Progenitor cell of endocrine pancreas (in vitro differentiated cells): ENCODE measurements around the gene STAC. TPM values are rescaled to one million over a fixed set of nuclear protein-coding genes. Genes with fewer than 3 reads are reported as not detected.

Source experiments
- DNase-seq: peaks from one replicate; pipeline ENCODE4 v3.0.0; 2021; ENCODE audit warnings: low spot score; ENCODE audit not compliant: unreplicated experiment
- H3K27ac Mint-ChIP-seq: 2 replicates; pipeline ENCODE4 v1.8.0; 2021; ENCODE audit warnings: mild to moderate bottlenecking, moderate library complexity, mixed read lengths
- H3K27me3 Mint-ChIP-seq: 2 replicates; pipeline ENCODE4 v1.8.0; 2021; ENCODE audit warnings: mixed read lengths
- H3K36me3 Mint-ChIP-seq: 2 replicates; pipeline ENCODE4 v1.8.0; 2022; ENCODE audit warnings: mixed read lengths; ENCODE audit not compliant: insufficient read depth
- H3K4me1 Mint-ChIP-seq: 2 replicates; pipeline ENCODE4 v1.8.0; 2021; ENCODE audit warnings: low read depth, mixed read lengths
- H3K4me3 Mint-ChIP-seq: 2 replicates; pipeline ENCODE4 v1.8.0; 2021; ENCODE audit warnings: low read depth, mild to moderate bottlenecking, moderate library complexity, mixed read lengths
- H3K9me3 Mint-ChIP-seq: 2 replicates; pipeline ENCODE4 v1.8.0; 2021; ENCODE audit warnings: low read depth, mixed read lengths
- total RNA-seq: library from RNA; stranded (reverse); gene quantifications from 2 replicates; pipeline ENCODE4 v1.2.1, GENCODE V29; 2021
- TF ChIP-seq, protein P1 (sequence below): fragments of 200-600 bp; sonication (generic); IDR thresholded peaks from one replicate; pipeline ENCODE4 v1.5.0; 2021; ENCODE audit warnings: antibody characterized with exemption, mild to moderate bottlenecking; ENCODE audit not compliant: unreplicated experiment

Gene STAC
- total RNA-seq, 1 donor from 2014 or later, result 1.2 TPM

DNA sequence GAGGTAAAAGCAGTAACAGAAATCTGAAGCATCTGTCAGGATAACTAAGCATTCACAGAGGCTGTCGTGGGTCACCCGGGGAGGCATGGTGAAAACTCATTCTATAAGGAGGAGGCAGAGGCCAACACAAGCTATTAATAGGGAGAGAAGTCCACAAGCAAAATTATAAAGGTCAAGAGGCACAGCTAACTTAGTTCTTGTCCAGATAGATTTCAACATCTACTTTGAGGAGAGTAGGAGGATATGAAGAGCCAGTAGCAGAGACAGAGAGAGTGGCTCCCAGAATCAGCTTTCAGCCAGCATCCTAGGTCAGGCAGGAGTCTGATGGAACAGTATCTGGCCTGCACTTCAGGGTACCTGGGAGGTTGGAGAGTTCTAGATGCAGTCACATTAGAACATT, 95.3 kb downstream of the STAC start:
- H3K27ac Mint-ChIP-seq, result no peak overlapping the region
- H3K36me3 Mint-ChIP-seq, result peaks cover 2% of the 10 kb centered on the region
- no peak overlapping the region for H3K4me3 Mint-ChIP-seq
- H3K9me3 Mint-ChIP-seq, result peaks cover 7% of the 10 kb centered on the region
- no peak for DNase-seq
- TF ChIP-seq, protein P1, sequence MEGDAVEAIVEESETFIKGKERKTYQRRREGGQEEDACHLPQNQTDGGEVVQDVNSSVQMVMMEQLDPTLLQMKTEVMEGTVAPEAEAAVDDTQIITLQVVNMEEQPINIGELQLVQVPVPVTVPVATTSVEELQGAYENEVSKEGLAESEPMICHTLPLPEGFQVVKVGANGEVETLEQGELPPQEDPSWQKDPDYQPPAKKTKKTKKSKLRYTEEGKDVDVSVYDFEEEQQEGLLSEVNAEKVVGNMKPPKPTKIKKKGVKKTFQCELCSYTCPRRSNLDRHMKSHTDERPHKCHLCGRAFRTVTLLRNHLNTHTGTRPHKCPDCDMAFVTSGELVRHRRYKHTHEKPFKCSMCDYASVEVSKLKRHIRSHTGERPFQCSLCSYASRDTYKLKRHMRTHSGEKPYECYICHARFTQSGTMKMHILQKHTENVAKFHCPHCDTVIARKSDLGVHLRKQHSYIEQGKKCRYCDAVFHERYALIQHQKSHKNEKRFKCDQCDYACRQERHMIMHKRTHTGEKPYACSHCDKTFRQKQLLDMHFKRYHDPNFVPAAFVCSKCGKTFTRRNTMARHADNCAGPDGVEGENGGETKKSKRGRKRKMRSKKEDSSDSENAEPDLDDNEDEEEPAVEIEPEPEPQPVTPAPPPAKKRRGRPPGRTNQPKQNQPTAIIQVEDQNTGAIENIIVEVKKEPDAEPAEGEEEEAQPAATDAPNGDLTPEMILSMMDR, result no peak
- H3K4me1 Mint-ChIP-seq, result no peaks in the 10 kb centered on the region
- peaks cover 3% of the 10 kb centered on the region for H3K27me3 Mint-ChIP-seq

DNA sequence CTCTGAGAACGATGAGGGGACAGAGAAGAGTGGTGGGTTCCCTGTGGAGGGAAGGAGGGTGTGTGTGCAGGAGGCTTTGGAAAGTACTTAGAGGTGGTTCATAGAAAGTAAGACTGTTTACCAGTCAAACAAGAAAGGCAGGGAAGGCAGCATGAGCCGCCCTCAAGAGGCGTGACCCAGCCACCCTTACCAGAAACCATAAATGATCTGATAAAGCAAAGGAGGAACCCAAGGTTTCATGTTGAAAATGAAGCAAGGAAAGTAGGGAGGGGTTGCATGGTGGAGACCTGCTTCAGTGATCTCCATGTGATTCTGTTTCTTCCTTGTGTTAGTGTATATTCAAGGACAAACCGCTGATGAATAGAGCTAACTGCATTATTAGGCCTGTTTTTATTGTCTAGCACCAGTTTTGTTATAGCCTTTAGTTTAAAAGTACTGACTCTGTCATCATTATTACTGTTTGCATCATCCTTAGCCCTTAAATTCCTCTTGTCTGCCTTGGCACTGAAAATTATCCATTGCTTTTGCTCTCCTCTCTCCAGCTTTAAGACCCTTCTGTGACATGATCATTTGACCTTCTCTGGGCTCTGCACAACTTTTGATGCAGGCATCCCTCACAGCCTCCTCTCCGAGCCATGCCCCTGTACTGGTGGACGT, 96.1 kb downstream of the STAC start:
- peaks cover 7% of the 10 kb centered on the region for H3K9me3 Mint-ChIP-seq
- H3K4me3 Mint-ChIP-seq, result no peak overlapping the region
- H3K36me3 Mint-ChIP-seq, result peaks cover 2% of the 10 kb centered on the region
- H3K27me3 Mint-ChIP-seq, result peaks cover 3% of the 10 kb centered on the region
- no peak for DNase-seq
- TF ChIP-seq, protein P1, result no peak
- H3K4me1 Mint-ChIP-seq, result no peaks in the 10 kb centered on the region
- H3K27ac Mint-ChIP-seq, result no peak overlapping the region

DNA sequence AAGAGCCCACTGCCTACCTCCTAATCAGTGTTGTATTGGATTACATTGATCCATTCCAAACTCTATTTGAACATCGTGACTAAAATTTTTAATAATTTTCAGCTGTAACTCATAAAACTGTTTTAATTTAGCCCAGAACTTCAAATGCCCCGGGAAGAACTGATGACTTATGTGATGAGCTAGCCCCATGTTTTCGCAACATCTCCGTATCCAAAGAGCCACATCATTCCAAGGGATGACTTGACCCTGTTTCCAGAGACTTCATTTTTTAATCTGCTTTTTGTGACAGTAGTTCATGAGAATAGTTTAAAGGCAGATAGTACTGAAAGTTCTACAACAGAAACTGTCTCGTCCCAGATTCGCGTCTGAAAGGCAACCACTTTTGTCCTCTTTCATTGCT, 97.4 kb downstream of the STAC start:
- no peak for DNase-seq
- Mint-ChIP-seq H3K4me1 (no peaks in the 10 kb centered on the region), H3K36me3 (peaks cover 2% of the 10 kb centered on the region), H3K27me3 (peaks cover 3% of the 10 kb centered on the region), H3K4me3 (no peak overlapping the region), H3K27ac (no peak overlapping the region), H3K9me3 (peaks cover 7% of the 10 kb centered on the region)
- TF ChIP-seq, protein P1, result no peak

DNA sequence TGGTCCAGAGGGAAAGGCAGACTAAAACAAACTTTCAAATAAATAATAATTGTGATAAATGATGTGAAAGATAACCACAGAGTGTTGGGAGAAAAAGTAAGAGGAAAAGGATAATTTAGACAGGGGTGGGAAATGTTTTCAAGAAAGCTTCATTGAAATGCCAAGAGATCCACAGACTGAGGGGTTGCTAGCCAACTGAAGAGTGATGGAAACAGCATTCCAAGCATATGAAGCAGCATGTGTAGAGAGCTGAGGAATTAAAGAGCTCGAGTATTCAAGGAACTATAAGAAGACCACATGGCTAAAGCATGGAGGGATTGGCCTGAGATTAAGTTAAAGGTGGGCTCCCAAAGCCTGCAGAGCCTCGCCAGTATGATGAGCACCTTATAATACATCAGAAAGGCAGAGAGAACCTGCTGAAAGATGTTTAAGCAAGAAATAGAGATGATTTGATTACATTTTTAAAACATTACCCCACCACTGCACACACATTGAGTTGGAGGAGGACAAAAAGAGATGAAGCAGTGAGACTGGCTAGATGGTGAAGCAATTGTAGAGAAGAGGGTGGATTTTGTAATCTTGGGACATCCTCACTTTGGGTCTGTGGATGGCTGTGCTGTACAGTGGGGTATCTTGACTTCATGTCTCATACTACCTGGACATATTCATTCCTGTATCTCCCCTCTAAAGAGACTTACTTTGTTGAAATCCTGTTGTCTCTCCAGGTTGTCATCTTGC, 100.8 kb downstream of the STAC start:
- TF ChIP-seq, protein P1, result no peak
- peaks cover 2% of the 10 kb centered on the region for H3K36me3 Mint-ChIP-seq
- DNase-seq, result no peak

DNA sequence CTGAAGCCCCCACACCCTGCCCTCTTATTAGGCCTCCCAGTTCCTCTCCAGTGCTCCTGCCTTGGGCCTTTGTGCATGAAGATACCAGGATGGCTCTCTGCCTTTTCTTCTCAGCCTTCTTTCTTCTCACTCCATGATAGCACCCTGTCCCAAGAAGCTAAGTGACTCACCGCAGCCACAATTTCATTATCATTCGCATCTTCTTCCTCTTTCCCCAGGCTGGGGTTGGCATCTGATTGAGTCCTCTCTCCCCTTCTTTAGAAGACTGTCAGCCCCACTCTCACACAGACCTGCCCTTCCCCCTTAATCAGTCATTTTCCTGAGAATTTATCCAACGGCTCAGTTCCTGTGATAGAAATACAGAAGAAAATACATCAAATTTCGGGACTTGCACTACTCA, 102.0 kb downstream of the STAC start:
- TF ChIP-seq, protein P1, result no peak
- no peaks in the 10 kb centered on the region for H3K4me1 Mint-ChIP-seq

More for the DNA sequence above, 100.8 kb downstream of the STAC start:
- H3K27me3 Mint-ChIP-seq, result no peaks in the 10 kb centered on the region
- no peak overlapping the region for H3K27ac Mint-ChIP-seq
- H3K4me1 Mint-ChIP-seq, result no peaks in the 10 kb centered on the region
- no peak overlapping the region for H3K4me3 Mint-ChIP-seq
- H3K9me3 Mint-ChIP-seq, result peaks cover 7% of the 10 kb centered on the region

More for the DNA sequence above, 102.0 kb downstream of the STAC start:
- peaks cover 2% of the 10 kb centered on the region for H3K36me3 Mint-ChIP-seq
- H3K27ac Mint-ChIP-seq, result no peak overlapping the region
- no peaks in the 10 kb centered on the region for H3K27me3 Mint-ChIP-seq
- H3K9me3 Mint-ChIP-seq, result peaks cover 7% of the 10 kb centered on the region
- H3K4me3 Mint-ChIP-seq, result no peak overlapping the region
- DNase-seq, result no peak
